IMR-90 (cell line): ENCODE results near the gene MLNR. TPM values are rescaled to one million over a fixed set of nuclear protein-coding genes. Genes with fewer than 3 reads are reported as not detected.

ENCODE experiments used
- ATAC-seq: fragments of 200-7000 bp; cut with Tn5 transposase; 2 replicates; pipeline ENCODE4 v1.9.1; 2020; ENCODE audit warnings: low read depth, mild to moderate bottlenecking, moderate library complexity
- BruUV-seq: library from RNA; stranded (reverse); fragments of 400-500 nt; replicated peaks from 2 replicates; lab custom pipeline; 2021; lab: Mats Ljungman, UMichigan
- CTCF ChIA-PET: fragments of 300-600 bp; formaldehyde crosslinking; extraction: SDS; loops from one replicate; lab custom pipeline; 2021; ENCODE audit warnings: antibody characterized with exemption; lab: Yijun Ruan, JAX
- POLR2A ChIA-PET: fragments of 300-600 bp; sonication (Branson Sonifier 250); formaldehyde crosslinking; loops from one replicate; lab custom pipeline; 2022; ENCODE audit warnings: antibody characterized with exemption; ENCODE audit not compliant: unreplicated experiment; lab: Charles Lee
- DNase-seq: peaks from one replicate; pipeline ENCODE4 v3.0.0; 2013
- H2AFZ ChIP-seq: replicated peaks from 2 replicates; pipeline ENCODE3; 2013; ENCODE audit warnings: low read length, mild to moderate bottlenecking; ENCODE audit not compliant: poor library complexity
- H2AK5ac ChIP-seq: 2 replicates; pipeline ENCODE4 v1.6.1; 2013; ENCODE audit warnings: low read depth, low read length, inconsistent platforms
- H2AK9ac ChIP-seq: replicated peaks from 2 replicates; pipeline ENCODE3; 2013; ENCODE audit warnings: mild to moderate bottlenecking, low read depth, low read length, moderate library complexity; ENCODE audit not compliant: poor library complexity
- H2BK120ac ChIP-seq: 2 replicates; pipeline ENCODE4 v1.6.1; 2013; ENCODE audit warnings: low read depth, low read length, inconsistent platforms
- H2BK15ac ChIP-seq: 3 replicates; pipeline ENCODE4 v1.6.1; 2013; ENCODE audit warnings: low read depth, low read length, inconsistent platforms
- H2BK20ac ChIP-seq: 2 replicates; pipeline ENCODE4 v1.6.1; 2013; ENCODE audit warnings: low read depth, mild to moderate bottlenecking, inconsistent platforms, low read length, moderate library complexity
- H2BK5ac ChIP-seq: 2 replicates; pipeline ENCODE4 v1.6.1; 2013; ENCODE audit warnings: mild to moderate bottlenecking, low read depth, low read length, inconsistent platforms; ENCODE audit not compliant: poor library complexity, severe bottlenecking
- H3K14ac ChIP-seq: replicated peaks from 2 replicates; pipeline ENCODE4 v1.6.1; 2013; ENCODE audit warnings: low read depth, low read length, inconsistent platforms
- H3K18ac ChIP-seq: 2 replicates; pipeline ENCODE4 v1.6.1; 2013; ENCODE audit warnings: low read depth, low read length, control low read depth
- H3K23ac ChIP-seq: 2 replicates; pipeline ENCODE4 v1.6.1; 2013; ENCODE audit warnings: low read depth, low read length, inconsistent platforms
- H3K27ac ChIP-seq: 2 replicates; pipeline ENCODE4 v1.5.1; 2013; ENCODE audit warnings: mild to moderate bottlenecking, control low read depth, low read length; ENCODE audit not compliant: insufficient read depth
- H3K27me3 ChIP-seq: 2 replicates; pipeline ENCODE4 v1.6.1; 2013; ENCODE audit warnings: low read length; ENCODE audit not compliant: control insufficient read depth, insufficient read depth
- H3K36me3 ChIP-seq: 2 replicates; pipeline ENCODE4 v1.6.1; 2013; ENCODE audit warnings: low read length, mixed read lengths; ENCODE audit not compliant: control insufficient read depth, insufficient read depth
- H3K4ac ChIP-seq: 2 replicates; pipeline ENCODE4 v1.6.1; 2013; ENCODE audit warnings: low read depth, low read length, inconsistent platforms
- H3K4me1 ChIP-seq: 2 replicates; pipeline ENCODE4 v1.6.1; 2013; ENCODE audit warnings: low read length, mixed read lengths; ENCODE audit not compliant: control insufficient read depth, insufficient read depth
- H3K4me2 ChIP-seq: 2 replicates; pipeline ENCODE4 v1.6.1; 2013; ENCODE audit warnings: low read depth, mild to moderate bottlenecking, control low read depth, low read length, moderate library complexity
- H3K4me3 ChIP-seq: 2 replicates; pipeline ENCODE4 v1.5.1; 2013; ENCODE audit warnings: low read depth, mild to moderate bottlenecking, control low read depth, low read length, moderate library complexity; ENCODE audit not compliant: insufficient read depth
- H3K56ac ChIP-seq: 2 replicates; pipeline ENCODE4 v1.6.1; 2013; ENCODE audit warnings: low read length, inconsistent platforms; ENCODE audit not compliant: insufficient read depth; ENCODE audit errors: extremely low read depth
- H3K79me1 ChIP-seq, 2 experiments: 2 replicates each; pipeline ENCODE4 v1.6.1; 2013; ENCODE audit warnings: low read length in 2 of 2, inconsistent platforms in 1 of 2, low read depth in 1 of 2
- H3K9ac ChIP-seq: 2 replicates; pipeline ENCODE4 v1.6.1; 2013; ENCODE audit warnings: low read depth, low read length, control low read depth
- H3K9me1 ChIP-seq: 2 replicates; pipeline ENCODE4 v1.6.1; 2013; ENCODE audit warnings: low read length, inconsistent platforms; ENCODE audit not compliant: insufficient read depth
- H3K9me3 ChIP-seq: 2 replicates; pipeline ENCODE4 v1.6.1; 2013; ENCODE audit warnings: low read length; ENCODE audit not compliant: control insufficient read depth, insufficient read depth
- H4K20me1 ChIP-seq: 2 replicates; pipeline ENCODE4 v1.6.1; 2013; ENCODE audit warnings: low read length, inconsistent platforms; ENCODE audit not compliant: insufficient read depth
- H4K5ac ChIP-seq: 2 replicates; pipeline ENCODE4 v1.6.1; 2013; ENCODE audit warnings: mild to moderate bottlenecking, low read depth, low read length, control low read depth
- H4K8ac ChIP-seq, 2 experiments: 2 replicates each; pipeline ENCODE4 v1.6.1; 2013; ENCODE audit warnings: low read depth in 2 of 2, low read length in 2 of 2, control low read depth in 1 of 2, inconsistent platforms in 1 of 2
- H4K91ac ChIP-seq: 2 replicates; pipeline ENCODE4 v1.6.1; 2013; ENCODE audit warnings: low read depth, low read length, inconsistent platforms; ENCODE audit not compliant: insufficient read depth
- BHLHE40 ChIP-seq: fragments of 150-350 bp; IDR thresholded peaks from 2 replicates; pipeline ENCODE4 v1.6.1; 2016; ENCODE audit warnings: mild to moderate bottlenecking, low read depth, low read length
- CEBPB ChIP-seq: IDR thresholded peaks from 2 replicates; pipeline ENCODE4 v1.6.1; 2012; ENCODE audit warnings: low read depth, low read length, improper control_type of control experiment
- CHD1 ChIP-seq: IDR thresholded peaks from 2 replicates; pipeline ENCODE4 v1.6.1; 2012; ENCODE audit warnings: low read depth, low read length, improper control_type of control experiment
- CTCF ChIP-seq: conservative IDR thresholded peaks from 2 replicates; pipeline ENCODE4 v1.5.1; 2012; ENCODE audit warnings: mild to moderate bottlenecking, low read depth, low read length, improper control_type of control experiment
- ELK1 ChIP-seq: fragments of 150-350 bp; IDR thresholded peaks from 2 replicates; pipeline ENCODE4 v1.6.1; 2016; ENCODE audit warnings: low read depth, mild to moderate bottlenecking, low read length, moderate library complexity, borderline replicate concordance
- FOS ChIP-seq: fragments of 150-350 bp; IDR thresholded peaks from 2 replicates; pipeline ENCODE4 v1.6.1; 2016; ENCODE audit warnings: low read depth, low read length
- MAFK ChIP-seq: IDR thresholded peaks from 2 replicates; pipeline ENCODE4 v1.6.1; 2012; ENCODE audit warnings: low read depth, low read length, improper control_type of control experiment
- MAZ ChIP-seq: IDR thresholded peaks from 2 replicates; pipeline ENCODE4 v1.6.1; 2012; ENCODE audit warnings: low read depth, mild to moderate bottlenecking, low read length, improper control_type of control experiment, moderate library complexity, borderline replicate concordance
- MXI1 ChIP-seq: IDR thresholded peaks from 2 replicates; pipeline ENCODE4 v1.6.1; 2012; ENCODE audit warnings: low read depth, mild to moderate bottlenecking, low read length, moderate library complexity, borderline replicate concordance
- NFE2L2 ChIP-seq: fragments of 150-350 bp; IDR thresholded peaks from 2 replicates; pipeline ENCODE4 v1.6.1; 2016; ENCODE audit warnings: low read depth, mild to moderate bottlenecking, low read length
- POLR2A ChIP-seq: IDR thresholded peaks from 2 replicates; pipeline ENCODE4 v1.6.1; 2012; ENCODE audit warnings: mild to moderate bottlenecking, low read depth, low read length
- RAD21 ChIP-seq: IDR thresholded peaks from 2 replicates; pipeline ENCODE4 v1.6.1; 2012; ENCODE audit warnings: low read length, improper control_type of control experiment
- RCOR1 ChIP-seq: IDR thresholded peaks from 2 replicates; pipeline ENCODE4 v1.6.1; 2012; ENCODE audit warnings: mild to moderate bottlenecking, low read length, improper control_type of control experiment; ENCODE audit not compliant: insufficient replicate concordance
- RFX5 ChIP-seq: IDR thresholded peaks from 2 replicates; pipeline ENCODE4 v1.8.0; 2012; ENCODE audit warnings: low read depth, mild to moderate bottlenecking, low read length, moderate library complexity
- SMC3 ChIP-seq: fragments of 150-350 bp; IDR thresholded peaks from 2 replicates; pipeline ENCODE4 v1.6.1; 2016; ENCODE audit warnings: low read depth, mild to moderate bottlenecking, antibody characterized with exemption, low read length, moderate library complexity
- USF2 ChIP-seq: fragments of 150-350 bp; IDR thresholded peaks from 2 replicates; pipeline ENCODE4 v1.6.1; 2017; ENCODE audit warnings: mild to moderate bottlenecking, antibody characterized with exemption, low read length, low read depth
- WGBS, 2 experiments: methylation state at CpG; one replicate each; pipeline versions ENCODE4 v1.1.5 to v1.1.7; 2013; ENCODE audit warnings: missing lambda C conversion rate in 2 of 2; ENCODE audit not compliant: insufficient read length in 1 of 2; ENCODE audit errors: extremely low coverage in 2 of 2; 5-methylcytosine and 5-hydroxymethylcytosine counted together
- dilution Hi-C: fragments of 300-500 bp; cut with HindIII; formaldehyde crosslinking; loops from one replicate; pipeline ENCODE4 v1.14.3; 2018; ENCODE audit warnings: low sequenced_read_pairs; ENCODE audit not compliant: unreplicated experiment
- in situ Hi-C: fragments of 300-500 bp; cut with MboI; formaldehyde crosslinking; loops from 3 replicates; pipeline ENCODE4 v1.14.3; 2019; ENCODE audit warnings: low sequenced_read_pairs, inconsistent platforms, mixed read lengths
- intact Hi-C: fragments of 100-400 bp; cut with micrococcal nuclease; formaldehyde crosslinking; loops from 2 replicates; pipeline ENCODE4 v1.10.0; 2022
- polyA plus RNA-seq, 3 experiments: library from polyadenylated mRNA; depleted of rRNA; stranded (reverse); fragments of >200 nt; gene quantifications; 2 replicates each; pipeline ENCODE4 v1.2.3, GENCODE V29; 2012; ENCODE audit warnings: low replicate concordance in 1 of 3
- total RNA-seq: library from RNA; depleted of rRNA; stranded (reverse); fragments of >200 nt; gene quantifications from 2 replicates; pipeline ENCODE4 v1.2.3, GENCODE V29; 2012

The MLNR gene
- total and polyA plus RNA-seq, 2 of the 4 experiments (the other 2 are of a cell fraction), result not detected

GRCh38 chr13:49216334-49216733 lies 3.8 kb upstream of the MLNR start:
- Histone ChIP-seq H3K36me3 (peaks cover 7% of the 10 kb centered on the region), H2BK20ac (no peak overlapping the region), H2BK5ac (no peak overlapping the region), H3K56ac (no peak overlapping the region), H3K14ac (no peak overlapping the region), H3K4me3 (no peak overlapping the region), H3K9me1 (no peaks in the 10 kb centered on the region), H3K27ac (no peak overlapping the region), H4K5ac (no peak overlapping the region), H3K4ac (no peak overlapping the region), H2AK9ac (no peak overlapping the region), H2AK5ac (no peak overlapping the region), H3K4me2 (no peak overlapping the region), H3K9me3 (peaks cover 2% of the 10 kb centered on the region; the same call in 1 of the 2 replicates), H4K20me1 (0 out of 2 replicates have a peak, but pooled peaks cover 3% of the 10 kb centered on the region), H3K4me1 (no peaks in the 10 kb centered on the region), H3K18ac (no peak overlapping the region), H4K8ac (no peak overlapping the region), H3K9ac (no peak overlapping the region), H2AFZ (no peak overlapping the region), H4K91ac (no peak overlapping the region), H3K23ac (no peak overlapping the region), H3K79me1 (no peaks in the 10 kb centered on the region), H3K27me3 (peaks cover 44% of the 10 kb centered on the region), H2BK15ac (no peak overlapping the region), H2BK120ac (no peak overlapping the region)
- in situ Hi-C loops (no loop called here), dilution Hi-C loops (no loop called here), intact Hi-C loops (no loop called here)
- ChIA-PET CTCF (no interaction called here), POLR2A (no interaction called here)
- no peak for ATAC-seq
- WGBS, 2 experiments, result no CpG with 5 or more reads among the region's 6 CpGs
- BruUV-seq, result no TSS peak
- TF ChIP-seq FOS (no peak), NFE2L2 (no peak), CTCF (no peak), BHLHE40 (no peak), RFX5 (no peak), ELK1 (no peak), USF2 (no peak), RAD21 (no peak), SMC3 (no peak), MAZ (no peak), MXI1 (no peak), CHD1 (no peak), CEBPB (no peak), RCOR1 (no peak), MAFK (no peak), POLR2A (no peak)
- no peak for DNase-seq
